ENCODE results near the gene CRYGN.

DNA sequence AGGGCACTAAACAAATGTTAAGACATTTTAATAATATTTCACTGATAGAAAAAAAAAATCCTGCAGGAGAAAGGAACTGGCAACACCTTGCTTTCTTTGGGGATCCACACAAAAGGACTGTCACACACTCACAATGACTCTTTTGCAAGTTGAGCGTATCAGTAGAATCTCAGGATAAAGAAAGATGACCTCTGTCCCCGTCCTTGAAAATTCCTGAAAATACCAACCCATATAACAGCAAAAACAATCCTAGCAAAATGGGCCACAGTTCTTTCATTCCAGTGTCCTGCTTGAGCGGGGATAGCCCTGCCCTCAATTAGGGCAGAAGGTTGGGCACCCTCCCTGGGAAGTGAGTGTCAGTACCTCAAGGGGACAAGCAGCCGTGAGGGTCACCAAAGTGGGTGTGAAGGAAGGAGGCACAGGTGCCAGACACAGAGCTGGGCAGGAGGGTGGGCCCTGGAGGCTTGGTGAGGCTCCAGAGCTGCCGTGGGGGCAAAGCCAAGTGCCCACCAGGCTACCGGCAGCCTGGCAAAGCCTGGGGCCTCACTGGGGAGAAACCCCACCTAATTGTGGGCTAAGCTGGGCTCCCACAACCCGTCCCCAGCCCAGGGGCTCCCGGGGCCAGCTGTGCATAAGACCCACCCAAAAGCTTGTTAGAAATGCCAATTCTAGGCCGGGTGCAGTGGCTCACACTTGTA lies 32.9 kb downstream of the CRYGN start:
- TF ChIP-seq, protein P1, sequence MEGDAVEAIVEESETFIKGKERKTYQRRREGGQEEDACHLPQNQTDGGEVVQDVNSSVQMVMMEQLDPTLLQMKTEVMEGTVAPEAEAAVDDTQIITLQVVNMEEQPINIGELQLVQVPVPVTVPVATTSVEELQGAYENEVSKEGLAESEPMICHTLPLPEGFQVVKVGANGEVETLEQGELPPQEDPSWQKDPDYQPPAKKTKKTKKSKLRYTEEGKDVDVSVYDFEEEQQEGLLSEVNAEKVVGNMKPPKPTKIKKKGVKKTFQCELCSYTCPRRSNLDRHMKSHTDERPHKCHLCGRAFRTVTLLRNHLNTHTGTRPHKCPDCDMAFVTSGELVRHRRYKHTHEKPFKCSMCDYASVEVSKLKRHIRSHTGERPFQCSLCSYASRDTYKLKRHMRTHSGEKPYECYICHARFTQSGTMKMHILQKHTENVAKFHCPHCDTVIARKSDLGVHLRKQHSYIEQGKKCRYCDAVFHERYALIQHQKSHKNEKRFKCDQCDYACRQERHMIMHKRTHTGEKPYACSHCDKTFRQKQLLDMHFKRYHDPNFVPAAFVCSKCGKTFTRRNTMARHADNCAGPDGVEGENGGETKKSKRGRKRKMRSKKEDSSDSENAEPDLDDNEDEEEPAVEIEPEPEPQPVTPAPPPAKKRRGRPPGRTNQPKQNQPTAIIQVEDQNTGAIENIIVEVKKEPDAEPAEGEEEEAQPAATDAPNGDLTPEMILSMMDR (conservative IDR thresholded peaks at IDR 0.05; ENCODE audit: low read length), result no peak
- no peak for TF ChIP-seq EZH2phosphoT487 (IDR thresholded peaks at IDR 0.05; ENCODE audit: borderline replicate concordance)

All from Loucy (cell line).